ENCODE measurements around the gene AFAP1.
A peak's percentile ranks its signal among the peaks of the same experiment; 100 is the strongest.

The AFAP1 gene

DNA sequence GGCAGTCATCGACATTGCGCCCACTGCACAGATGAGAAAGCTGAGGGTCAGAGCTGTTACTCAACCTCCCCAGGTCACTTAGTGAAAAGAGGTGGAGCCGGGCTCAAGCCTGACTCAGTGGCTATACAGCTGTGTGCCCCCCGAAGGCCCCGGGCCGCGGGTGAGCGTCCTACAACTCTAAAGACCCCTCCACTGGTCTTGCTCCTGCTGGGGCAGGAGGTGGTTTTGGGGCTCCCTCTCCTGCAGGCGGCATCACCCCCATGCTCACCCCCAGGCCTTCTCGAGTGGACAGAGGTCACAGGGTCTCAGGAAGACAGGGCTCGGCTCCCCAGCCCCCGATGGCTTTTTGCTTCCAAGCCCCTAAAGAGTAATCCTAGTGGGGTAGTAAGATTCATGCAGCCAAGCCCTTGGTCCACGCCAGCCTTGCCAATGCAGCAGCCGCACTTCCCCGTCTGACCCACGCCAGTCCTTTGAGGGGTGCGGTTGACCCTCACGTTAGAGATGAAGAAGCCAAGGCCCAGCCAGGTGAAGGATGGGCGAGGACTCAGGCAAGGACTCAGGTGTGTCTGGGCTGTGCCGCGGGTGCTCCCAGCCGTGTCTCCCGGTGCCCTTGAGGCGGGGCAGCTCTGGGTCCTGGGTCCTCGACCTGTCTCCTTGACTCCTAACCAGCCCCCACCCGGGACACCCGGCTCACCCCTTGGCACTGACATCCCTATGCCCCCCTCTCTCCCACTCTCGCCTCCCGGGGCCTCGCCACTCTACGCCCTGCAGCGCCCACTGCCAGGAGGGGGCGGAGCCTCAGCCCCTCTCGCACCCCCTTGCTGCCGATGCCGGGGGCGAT is 200.4 kb downstream of the AFAP1 start:
- TF ChIP-seq, protein P1, sequence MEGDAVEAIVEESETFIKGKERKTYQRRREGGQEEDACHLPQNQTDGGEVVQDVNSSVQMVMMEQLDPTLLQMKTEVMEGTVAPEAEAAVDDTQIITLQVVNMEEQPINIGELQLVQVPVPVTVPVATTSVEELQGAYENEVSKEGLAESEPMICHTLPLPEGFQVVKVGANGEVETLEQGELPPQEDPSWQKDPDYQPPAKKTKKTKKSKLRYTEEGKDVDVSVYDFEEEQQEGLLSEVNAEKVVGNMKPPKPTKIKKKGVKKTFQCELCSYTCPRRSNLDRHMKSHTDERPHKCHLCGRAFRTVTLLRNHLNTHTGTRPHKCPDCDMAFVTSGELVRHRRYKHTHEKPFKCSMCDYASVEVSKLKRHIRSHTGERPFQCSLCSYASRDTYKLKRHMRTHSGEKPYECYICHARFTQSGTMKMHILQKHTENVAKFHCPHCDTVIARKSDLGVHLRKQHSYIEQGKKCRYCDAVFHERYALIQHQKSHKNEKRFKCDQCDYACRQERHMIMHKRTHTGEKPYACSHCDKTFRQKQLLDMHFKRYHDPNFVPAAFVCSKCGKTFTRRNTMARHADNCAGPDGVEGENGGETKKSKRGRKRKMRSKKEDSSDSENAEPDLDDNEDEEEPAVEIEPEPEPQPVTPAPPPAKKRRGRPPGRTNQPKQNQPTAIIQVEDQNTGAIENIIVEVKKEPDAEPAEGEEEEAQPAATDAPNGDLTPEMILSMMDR (IDR thresholded peaks at IDR 0.05; ENCODE audit: low read length, missing control alignments), result no peak
- no peak for DNase-seq (ENCODE audit: low read depth)
- no peak overlapping the region for H3K4me3 ChIP-seq (replicated peaks; ENCODE audit: low read depth, low read length)

DNA sequence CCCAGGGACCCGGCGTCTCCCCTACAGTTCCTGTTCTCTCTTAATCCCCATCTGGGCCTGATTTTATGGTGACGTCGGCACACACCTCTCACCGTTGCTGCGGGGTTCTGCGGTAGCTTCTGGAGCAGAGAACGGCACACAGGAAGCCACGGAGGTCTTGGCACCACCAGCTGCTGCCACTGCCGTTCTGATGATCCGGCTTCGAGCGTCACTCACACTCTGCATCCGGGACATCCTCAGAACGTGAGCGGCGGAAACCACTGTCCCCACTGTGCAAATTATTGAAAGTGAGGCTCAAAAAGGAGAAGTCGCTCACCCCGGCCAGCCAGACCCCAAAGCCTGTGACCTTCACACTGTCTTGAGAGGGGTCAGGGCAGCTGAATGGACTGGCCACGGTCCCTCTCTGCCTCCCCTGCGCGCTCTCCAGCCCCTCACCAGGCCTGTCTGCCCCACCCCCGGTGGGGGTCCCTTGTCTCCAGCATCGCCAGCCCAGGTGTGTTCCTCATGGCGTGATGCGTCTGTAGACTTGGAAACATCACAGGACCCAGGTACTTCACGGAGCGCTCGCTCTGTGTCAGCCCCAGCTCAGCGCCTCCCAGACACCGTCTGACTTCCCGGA is 201.1 kb downstream of the AFAP1 start:
- TF ChIP-seq, protein P1 (IDR thresholded peaks at IDR 0.05; ENCODE audit: low read length, missing control alignments), result no peak
- no peak overlapping the region for H3K4me3 ChIP-seq (replicated peaks; ENCODE audit: low read depth, low read length)

DNA sequence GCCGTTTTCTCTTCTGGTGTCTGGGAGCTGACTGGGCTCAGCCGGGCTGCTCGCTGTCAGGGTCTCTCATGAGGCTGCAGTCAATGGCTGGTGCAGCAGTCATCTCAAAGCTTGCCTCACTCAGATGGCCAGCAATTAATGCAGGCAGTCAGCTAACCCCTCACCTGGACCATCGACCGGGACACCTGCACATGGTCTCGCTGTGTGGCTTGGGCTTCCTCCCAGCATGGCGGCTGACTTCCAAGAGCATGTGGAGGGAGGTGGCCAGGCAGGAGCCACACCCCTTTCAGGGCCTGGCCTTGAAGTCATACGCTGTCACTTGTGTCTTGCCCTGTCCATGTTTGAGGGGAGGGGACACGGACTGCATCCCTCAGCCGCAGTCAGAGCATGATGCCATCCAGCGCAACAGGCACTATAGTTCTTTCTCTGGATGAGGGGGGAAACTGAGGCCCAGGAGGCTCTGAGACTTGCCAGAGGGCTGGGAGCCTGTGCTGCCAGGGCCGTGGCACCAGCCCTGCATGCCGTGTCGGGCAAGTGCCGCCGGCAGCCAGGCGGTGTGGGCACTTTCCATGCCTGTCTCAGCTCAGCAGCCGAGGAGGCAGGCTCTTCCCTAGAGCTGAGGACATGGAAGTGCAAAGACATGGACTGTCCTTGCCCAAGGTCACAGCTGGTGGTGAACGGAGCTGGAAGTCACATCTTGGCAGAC is 201.8 kb downstream of the AFAP1 start:
- TF ChIP-seq, protein P1 (IDR thresholded peaks at IDR 0.05; ENCODE audit: low read length, missing control alignments), result no peak
- H3K4me3 ChIP-seq (replicated peaks; ENCODE audit: low read depth, low read length), result no peak overlapping the region
- DNase-seq (ENCODE audit: low read depth), result no peak

More for the DNA sequence above, 201.1 kb downstream of the AFAP1 start:
- no peak for DNase-seq (ENCODE audit: low read depth)

DNA sequence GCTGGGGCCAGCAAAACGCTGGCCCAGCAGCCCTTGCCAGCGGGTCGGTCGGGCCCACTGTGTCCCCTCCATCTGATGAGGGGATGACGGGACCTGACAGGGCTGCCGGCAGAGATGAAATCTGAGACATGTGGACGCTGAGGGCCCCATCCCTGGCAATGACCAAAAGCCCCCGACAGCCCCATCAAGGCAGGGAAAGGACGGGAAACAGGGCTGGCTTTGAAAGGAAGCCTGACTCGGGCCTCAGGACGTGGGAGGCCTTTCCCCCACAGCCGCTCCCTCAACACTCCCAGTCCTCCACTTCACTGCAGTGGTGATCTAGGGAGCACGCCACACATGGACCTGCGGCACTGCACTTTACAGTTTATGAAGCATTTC is 202.4 kb downstream of the AFAP1 start:
- H3K4me3 ChIP-seq (replicated peaks; ENCODE audit: low read depth, low read length), result no peak overlapping the region
- TF ChIP-seq, protein P1 (IDR thresholded peaks at IDR 0.05; ENCODE audit: low read length, missing control alignments), result no peak
- DNase-seq (ENCODE audit: low read depth), result no peak

DNA sequence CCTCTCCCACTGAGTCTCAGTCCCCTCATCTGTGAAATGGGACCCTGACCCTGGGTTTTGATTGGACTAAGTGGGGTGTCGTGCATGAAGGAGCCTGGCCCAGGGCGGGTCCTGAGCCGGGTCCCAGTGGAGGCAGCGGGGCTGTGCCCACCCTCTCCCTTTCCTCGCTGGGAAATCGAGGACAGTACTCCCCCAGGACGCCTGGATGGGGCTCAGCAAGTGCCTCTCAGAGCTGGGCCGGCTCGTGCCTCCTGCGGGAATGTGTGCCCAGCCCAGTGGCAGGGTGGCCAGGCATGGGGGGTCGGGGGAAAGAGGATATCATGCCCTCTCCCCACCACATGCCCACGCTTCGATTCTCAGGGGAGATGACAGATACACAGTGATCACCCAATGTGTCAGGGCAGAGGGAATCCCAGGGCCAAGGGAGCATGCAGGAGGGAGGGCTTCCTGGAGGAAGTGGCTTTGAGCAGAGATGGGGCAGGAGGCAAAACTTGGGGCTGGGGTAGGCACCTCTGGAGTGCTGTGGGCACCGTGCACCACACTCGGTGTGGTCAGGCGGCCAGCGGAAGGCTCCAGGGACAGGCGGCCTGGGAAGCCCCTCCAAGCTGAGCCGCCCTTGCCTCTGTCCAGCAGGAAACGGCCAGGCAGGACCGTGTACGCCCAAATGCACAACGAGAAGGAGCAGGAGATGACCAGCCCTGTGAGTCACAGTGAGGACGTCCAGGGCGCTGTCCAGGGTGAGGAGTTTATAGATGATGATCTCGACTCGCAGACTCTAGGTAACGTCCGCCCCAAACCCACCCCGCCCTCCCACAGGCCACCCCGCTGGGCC is 203.0 kb downstream of the AFAP1 start:
- DNase-seq (ENCODE audit: low read depth), result peak; percentile 23
- TF ChIP-seq, protein P1 (IDR thresholded peaks at IDR 0.05; ENCODE audit: low read length, missing control alignments), result no peak
- no peak overlapping the region for H3K4me3 ChIP-seq (replicated peaks; ENCODE audit: low read depth, low read length)

DNA sequence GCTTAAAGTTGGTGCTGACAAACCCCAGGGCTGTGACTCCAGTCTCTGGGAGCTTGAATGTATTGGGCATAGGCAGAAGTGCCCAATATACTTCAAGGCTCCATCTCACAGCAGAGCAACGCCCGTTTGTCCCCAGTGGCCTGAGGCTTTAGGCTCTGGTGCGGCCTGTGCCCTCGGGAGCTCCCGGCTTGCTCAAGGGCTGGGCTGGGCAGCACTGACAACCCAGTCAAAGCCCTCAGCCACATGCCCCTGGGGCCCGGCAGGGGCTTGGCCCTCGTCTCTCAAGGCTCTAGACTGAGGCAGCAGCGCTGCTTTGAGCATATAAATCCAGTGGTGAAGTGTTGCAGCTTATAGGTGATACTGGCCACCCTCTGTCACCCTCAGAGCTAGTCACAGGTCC is 203.7 kb downstream of the AFAP1 start:
- H3K4me3 ChIP-seq (replicated peaks; ENCODE audit: low read depth, low read length), result no peak overlapping the region
- no peak for DNase-seq (ENCODE audit: low read depth)
- TF ChIP-seq, protein P1 (IDR thresholded peaks at IDR 0.05; ENCODE audit: low read length, missing control alignments), result no peak

All from fibroblast of pulmonary artery (primary cell).